Nephron progenitor cell (in vitro differentiated cells): Measurements from ENCODE around the gene CSGALNACT2.
"Not testable (repeated sequence)": the region's sequence is repeated elsewhere in the genome, so short reads cannot be mapped to it uniquely, and the experiment has no call there.

Source experiments
- DNase-seq: peaks from one replicate; pipeline ENCODE4 v3.0.0; 2021
- H3K27ac Mint-ChIP-seq: 2 replicates; pipeline ENCODE4 v1.8.0; 2021; ENCODE audit warnings: mild to moderate bottlenecking, moderate library complexity, mixed read lengths
- H3K27me3 Mint-ChIP-seq: 2 replicates; pipeline ENCODE4 v1.8.0; 2021; ENCODE audit warnings: mild to moderate bottlenecking, low read depth, mixed read lengths; ENCODE audit not compliant: poor library complexity
- H3K36me3 Mint-ChIP-seq: 2 replicates; pipeline ENCODE4 v1.8.0; 2021; ENCODE audit warnings: low read depth, mixed read lengths
- H3K4me1 Mint-ChIP-seq: 2 replicates; pipeline ENCODE4 v1.8.0; 2021; ENCODE audit warnings: mixed read lengths
- H3K4me3 Mint-ChIP-seq: 2 replicates; pipeline ENCODE4 v1.8.0; 2021; ENCODE audit warnings: mild to moderate bottlenecking, moderate library complexity, mixed read lengths
- H3K9me3 Mint-ChIP-seq: 2 replicates; pipeline ENCODE4 v1.8.0; 2021; ENCODE audit warnings: mild to moderate bottlenecking, moderate library complexity, mixed read lengths
- TF ChIP-seq, protein P1 (sequence below): fragments of 200-600 bp; sonication (generic); IDR thresholded peaks from 2 replicates; pipeline ENCODE4 v1.5.0; 2021; ENCODE audit warnings: antibody characterized with exemption

CSGALNACT2 gene

GRCh38 chr10:43093423-43094076 lies 44.7 kb upstream of the CSGALNACT2 start:
- Mint-ChIP-seq H3K9me3 (no peaks in the 10 kb centered on the region), H3K27me3 (peaks cover 39% of the 10 kb centered on the region), H3K36me3 (no peaks in the 10 kb centered on the region), H3K4me1 (no peaks in the 10 kb centered on the region), H3K27ac (no peak overlapping the region), H3K4me3 (no peak overlapping the region)
- TF ChIP-seq, protein P1, sequence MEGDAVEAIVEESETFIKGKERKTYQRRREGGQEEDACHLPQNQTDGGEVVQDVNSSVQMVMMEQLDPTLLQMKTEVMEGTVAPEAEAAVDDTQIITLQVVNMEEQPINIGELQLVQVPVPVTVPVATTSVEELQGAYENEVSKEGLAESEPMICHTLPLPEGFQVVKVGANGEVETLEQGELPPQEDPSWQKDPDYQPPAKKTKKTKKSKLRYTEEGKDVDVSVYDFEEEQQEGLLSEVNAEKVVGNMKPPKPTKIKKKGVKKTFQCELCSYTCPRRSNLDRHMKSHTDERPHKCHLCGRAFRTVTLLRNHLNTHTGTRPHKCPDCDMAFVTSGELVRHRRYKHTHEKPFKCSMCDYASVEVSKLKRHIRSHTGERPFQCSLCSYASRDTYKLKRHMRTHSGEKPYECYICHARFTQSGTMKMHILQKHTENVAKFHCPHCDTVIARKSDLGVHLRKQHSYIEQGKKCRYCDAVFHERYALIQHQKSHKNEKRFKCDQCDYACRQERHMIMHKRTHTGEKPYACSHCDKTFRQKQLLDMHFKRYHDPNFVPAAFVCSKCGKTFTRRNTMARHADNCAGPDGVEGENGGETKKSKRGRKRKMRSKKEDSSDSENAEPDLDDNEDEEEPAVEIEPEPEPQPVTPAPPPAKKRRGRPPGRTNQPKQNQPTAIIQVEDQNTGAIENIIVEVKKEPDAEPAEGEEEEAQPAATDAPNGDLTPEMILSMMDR, result no peak
- peak; percentile 34 for DNase-seq

DNA sequence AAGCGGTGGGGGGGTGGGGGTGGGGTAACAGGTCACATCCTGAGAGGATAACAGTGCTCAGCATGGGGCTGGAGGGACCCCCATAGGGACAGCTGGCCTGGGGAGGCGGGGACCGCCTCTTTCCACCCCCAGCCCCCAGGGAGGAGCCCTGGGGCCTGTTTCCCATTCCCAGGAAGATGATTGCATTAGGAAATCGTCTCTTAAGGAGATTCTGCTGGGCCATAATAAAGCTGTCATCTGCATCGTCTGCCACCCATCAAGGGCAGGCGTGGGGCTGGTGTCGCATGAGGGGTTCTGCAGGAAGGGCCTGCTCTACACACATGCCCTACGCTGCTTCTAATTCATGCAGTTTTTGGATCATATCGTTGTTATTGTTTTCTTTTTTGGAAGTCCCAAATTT lies 44.2 kb upstream of the CSGALNACT2 start:
- Mint-ChIP-seq H3K36me3 (no peaks in the 10 kb centered on the region), H3K9me3 (no peaks in the 10 kb centered on the region), H3K4me1 (no peaks in the 10 kb centered on the region), H3K27ac (peak overlapping the region; percentile 17), H3K27me3 (peaks cover 38% of the 10 kb centered on the region), H3K4me3 (no peak overlapping the region)
- TF ChIP-seq, protein P1, result no peak
- DNase-seq, result no peak

DNA sequence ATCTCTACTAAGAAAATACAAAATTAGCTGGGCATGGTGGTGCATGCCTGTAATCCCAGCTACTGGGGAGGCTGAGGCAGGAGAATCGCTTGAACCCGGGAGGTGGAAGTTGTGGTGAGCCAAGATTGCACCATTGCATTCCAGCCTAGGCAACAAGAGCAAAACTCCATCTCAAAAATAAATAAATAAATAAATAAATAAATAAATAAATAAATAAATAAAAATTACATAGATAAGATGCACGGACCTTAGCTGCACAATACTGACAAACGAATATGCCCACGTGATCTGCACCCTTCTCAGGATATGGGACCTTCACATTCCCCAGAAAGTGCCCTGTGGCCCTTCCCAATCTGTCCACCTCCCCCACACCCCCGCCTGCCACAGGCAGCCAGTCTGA lies 38.9 kb upstream of the CSGALNACT2 start:
- H3K27me3 Mint-ChIP-seq, result peaks cover 64% of the 10 kb centered on the region
- H3K27ac Mint-ChIP-seq, H3K4me1 Mint-ChIP-seq, DNase-seq, H3K36me3 Mint-ChIP-seq, H3K9me3 Mint-ChIP-seq, H3K4me3 Mint-ChIP-seq: not testable (repeated sequence)

GRCh38 chr10:43099928-43100327 lies 38.3 kb upstream of the CSGALNACT2 start:
- Mint-ChIP-seq H3K27ac (no peak overlapping the region), H3K9me3 (no peaks in the 10 kb centered on the region), H3K27me3 (peaks cover 64% of the 10 kb centered on the region), H3K36me3 (no peaks in the 10 kb centered on the region), H3K4me3 (no peak overlapping the region), H3K4me1 (no peaks in the 10 kb centered on the region)
- TF ChIP-seq, protein P1, result no peak
- no peak for DNase-seq

DNA sequence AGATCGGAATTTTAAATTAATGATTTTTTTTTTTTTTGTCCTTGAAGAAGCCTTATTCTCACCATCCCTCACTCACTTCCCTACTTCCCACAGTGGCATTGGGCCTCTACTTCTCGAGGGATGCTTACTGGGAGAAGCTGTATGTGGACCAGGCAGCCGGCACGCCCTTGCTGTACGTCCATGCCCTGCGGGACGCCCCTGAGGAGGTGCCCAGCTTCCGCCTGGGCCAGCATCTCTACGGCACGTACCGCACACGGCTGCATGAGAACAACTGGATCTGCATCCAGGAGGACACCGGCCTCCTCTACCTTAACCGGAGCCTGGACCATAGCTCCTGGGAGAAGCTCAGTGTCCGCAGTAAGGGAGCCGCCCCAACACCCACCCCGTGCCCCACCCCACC lies 37.9 kb upstream of the CSGALNACT2 start:
- Mint-ChIP-seq H3K4me3 (no peak overlapping the region), H3K36me3 (no peaks in the 10 kb centered on the region), H3K9me3 (no peaks in the 10 kb centered on the region), H3K27me3 (peaks cover 64% of the 10 kb centered on the region), H3K27ac (no peak overlapping the region), H3K4me1 (no peaks in the 10 kb centered on the region)
- DNase-seq, result no peak
- TF ChIP-seq, protein P1, result no peak

DNA sequence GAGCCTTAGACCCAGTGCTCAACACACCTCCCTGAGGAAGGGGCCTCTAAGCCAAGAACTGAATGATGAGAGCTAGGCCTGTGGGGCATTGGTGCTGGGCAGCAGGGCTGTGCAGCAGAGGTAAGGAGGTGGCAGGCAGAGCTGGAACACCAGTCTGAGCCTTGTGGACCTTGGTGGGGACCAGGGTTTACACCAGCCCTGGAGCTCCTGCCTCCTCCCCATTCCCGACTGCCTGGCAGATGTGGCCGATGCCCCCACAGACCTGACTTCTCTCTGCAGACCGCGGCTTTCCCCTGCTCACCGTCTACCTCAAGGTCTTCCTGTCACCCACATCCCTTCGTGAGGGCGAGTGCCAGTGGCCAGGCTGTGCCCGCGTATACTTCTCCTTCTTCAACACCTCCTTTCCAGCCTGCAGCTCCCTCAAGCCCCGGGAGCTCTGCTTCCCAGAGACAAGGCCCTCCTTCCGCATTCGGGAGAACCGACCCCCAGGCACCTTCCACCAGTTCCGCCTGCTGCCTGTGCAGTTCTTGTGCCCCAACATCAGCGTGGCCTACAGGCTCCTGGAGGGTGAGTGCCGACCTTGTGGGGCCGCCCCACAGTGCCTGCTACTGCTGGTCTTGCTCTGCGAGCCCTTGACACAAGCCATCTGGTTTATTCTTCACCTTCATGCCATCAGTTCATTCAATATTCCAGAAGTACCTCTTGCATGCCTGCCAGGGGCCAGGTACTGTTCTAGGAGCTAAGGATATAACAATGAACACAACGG lies 36.0 kb upstream of the CSGALNACT2 start:
- no peak overlapping the region for H3K27ac Mint-ChIP-seq

More for the DNA sequence above, 36.0 kb upstream of the CSGALNACT2 start:
- H3K4me1 Mint-ChIP-seq, result no peaks in the 10 kb centered on the region
- TF ChIP-seq, protein P1, result no peak
- no peak for DNase-seq
- no peaks in the 10 kb centered on the region for H3K36me3 Mint-ChIP-seq
- no peak overlapping the region for H3K4me3 Mint-ChIP-seq
- no peaks in the 10 kb centered on the region for H3K9me3 Mint-ChIP-seq
- peaks cover 53% of the 10 kb centered on the region for H3K27me3 Mint-ChIP-seq
